HepG2 (cell line): ENCODE data around the gene TTC17. TPM values are rescaled to one million over a fixed set of nuclear protein-coding genes. Genes with fewer than 3 reads are reported as not detected.

Experiments used
- ATAC-seq: fragments of 200-7000 bp; cut with Tn5 transposase; 3 replicates; pipeline ENCODE4 v1.9.1; 2020; ENCODE audit warnings: mild to moderate bottlenecking, moderate library complexity
- BruUV-seq: library from RNA; stranded (reverse); fragments of 400-500 nt; replicated peaks from 2 replicates; lab custom pipeline; 2021; lab: Mats Ljungman, UMichigan
- CTCF ChIA-PET: fragments of 300-600 bp; formaldehyde crosslinking; extraction: SDS; loops from one replicate; lab custom pipeline; 2021; ENCODE audit warnings: low total read pairs, inconsistent platforms, low intra/inter-chr PET ratio; lab: Yijun Ruan, JAX
- POLR2A ChIA-PET: fragments of 350-600 bp; sonication (Branson Sonifier 250); formaldehyde crosslinking; loops from one replicate; lab custom pipeline; 2020; ENCODE audit warnings: antibody characterized with exemption, inconsistent platforms; lab: Yijun Ruan, JAX
- DNase-seq: peaks from one replicate; pipeline ENCODE4 v3.0.0-alpha.2; 2015; ENCODE audit warnings: low spot score
- FAIRE-seq: peaks from 3 replicates; lab custom pipeline; 2011; peaks lifted over from hg19 to GRCh38; lab: Jason Lieb, UNC
- H2AFZ ChIP-seq: one replicate; pipeline ENCODE4 v1.6.1; 2011; ENCODE audit warnings: low read length, inconsistent platforms
- H3K27ac ChIP-seq: fragments of 300-600 bp; 3 replicates; pipeline ENCODE4 v1.8.0; 2011; ENCODE audit warnings: mixed run types, mild to moderate bottlenecking, mixed read lengths, low read length, inconsistent platforms; ENCODE audit not compliant: insufficient read depth; ENCODE audit errors: extremely low read length
- H3K27me3 ChIP-seq, 2 experiments: fragments of 200-600 bp in 1 of 2; 2 replicates in 1 of 2; 3 replicates in 1 of 2; pipeline versions ENCODE4 v1.6.0 to v1.8.0; 2011; ENCODE audit warnings: low read length in 2 of 2, mild to moderate bottlenecking in 2 of 2, moderate library complexity in 2 of 2, inconsistent platforms in 1 of 2; ENCODE audit not compliant: insufficient read depth in 2 of 2, control insufficient read depth in 1 of 2
- H3K36me3 ChIP-seq, 2 experiments: fragments of 200-600 bp in 1 of 2; replicated peaks in 1 of 2; 2 replicates in 1 of 2; 3 replicates in 1 of 2; pipeline versions ENCODE4 v1.5.1 to v1.8.0; 2011; ENCODE audit warnings: low read length in 2 of 2, inconsistent platforms in 1 of 2; ENCODE audit not compliant: insufficient read depth in 2 of 2, control insufficient read depth in 1 of 2
- H3K4me1 ChIP-seq: 2 replicates; pipeline ENCODE4 v1.5.1; 2012; ENCODE audit warnings: low read length, inconsistent platforms; ENCODE audit not compliant: insufficient read depth
- H3K4me2 ChIP-seq: 2 replicates; pipeline ENCODE4 v1.6.0; 2011; ENCODE audit warnings: low read depth, low read length, inconsistent platforms
- H3K4me3 ChIP-seq, 3 experiments: fragments of 200-600 bp in 1 of 3; sonication (generic), shearing (Covaris generic) in 1 of 3; replicated peaks in 1 of 3; 2 replicates each; pipeline ENCODE4 v1.5.1; 2011 to 2016; ENCODE audit warnings: low read length in 3 of 3, inconsistent platforms in 2 of 3, low read depth in 2 of 3, mild to moderate bottlenecking in 2 of 3, control low read depth in 1 of 3, mixed read lengths in 1 of 3; ENCODE audit not compliant: insufficient read depth in 1 of 3
- H3K79me2 ChIP-seq: one replicate; pipeline ENCODE4 v1.6.1; 2011; ENCODE audit warnings: low read length, inconsistent platforms; ENCODE audit not compliant: insufficient read depth
- H3K9ac ChIP-seq: 2 replicates; pipeline ENCODE4 v1.6.0; 2011; ENCODE audit warnings: mild to moderate bottlenecking, low read depth, low read length, inconsistent platforms; ENCODE audit not compliant: insufficient read depth
- H3K9me3 ChIP-seq: 2 replicates; pipeline ENCODE4 v1.5.1; 2012; ENCODE audit warnings: mild to moderate bottlenecking, low read length
- H4K20me1 ChIP-seq: 2 replicates; pipeline ENCODE4 v1.6.0; 2011; ENCODE audit warnings: inconsistent platforms, mild to moderate bottlenecking, low read length, moderate library complexity; ENCODE audit not compliant: insufficient read depth
- ATF3 ChIP-seq: sonication (generic); formaldehyde crosslinking; IDR thresholded peaks from 2 replicates; pipeline ENCODE4 v1.4.0; 2020; ENCODE audit warnings: missing genetic modification reagents
- BRD4 ChIP-seq: sonication (generic); formaldehyde crosslinking; IDR thresholded peaks from 2 replicates; pipeline ENCODE4 v1.4.0; 2020; ENCODE audit warnings: missing genetic modification reagents
- GRHL1 ChIP-seq: sonication (generic); formaldehyde crosslinking; conservative IDR thresholded peaks from 2 replicates; pipeline ENCODE4 v1.8.0; 2022; ENCODE audit warnings: missing genetic modification reagents
- HIVEP1 ChIP-seq: sonication (generic); formaldehyde crosslinking; IDR thresholded peaks from 2 replicates; pipeline ENCODE4 v1.4.0; 2020; ENCODE audit warnings: mild to moderate bottlenecking, missing genetic modification reagents
- KLF16 ChIP-seq, 2 experiments: sonication (generic) in 1 of 2; formaldehyde crosslinking in 1 of 2; IDR thresholded peaks; 2 replicates each; pipeline versions ENCODE4 v1.6.1 to v1.8.0; 2016 to 2023; ENCODE audit warnings: missing genetic modification reagents in 2 of 2, missing compliant biosample characterization in 1 of 2
- KLF6 ChIP-seq: IDR thresholded peaks from 2 replicates; pipeline ENCODE4 v1.8.0; 2016; ENCODE audit warnings: missing biosample characterization, missing genetic modification reagents
- MXD3 ChIP-seq: IDR thresholded peaks from 2 replicates; pipeline ENCODE4 v1.6.1; 2016; ENCODE audit warnings: mild to moderate bottlenecking, missing biosample characterization, missing genetic modification reagents
- MXI1 ChIP-seq: IDR thresholded peaks from 3 replicates; pipeline ENCODE4 v1.6.1; 2012; ENCODE audit warnings: low read depth, low read length, inconsistent platforms, borderline replicate concordance
- NR2F6 ChIP-seq, 2 experiments: IDR thresholded peaks; 2 replicates each; pipeline ENCODE4 v1.6.1; 2016; ENCODE audit warnings: antibody characterized with exemption in 1 of 2, mild to moderate bottlenecking in 1 of 2
- PLSCR1 ChIP-seq: sonication (generic); formaldehyde crosslinking; IDR thresholded peaks from 2 replicates; pipeline ENCODE4 v1.5.0; 2020; ENCODE audit warnings: missing genetic modification reagents, mild to moderate bottlenecking, borderline replicate concordance
- PRPF4 ChIP-seq: fragments of 200-400 bp; formaldehyde crosslinking; IDR thresholded peaks from 2 replicates; pipeline ENCODE4 v1.6.1; 2016; ENCODE audit warnings: low read length, low read depth; ENCODE audit not compliant: poor library complexity, severe bottlenecking
- SP2 ChIP-seq: sonication (generic); formaldehyde crosslinking; IDR thresholded peaks from 2 replicates; pipeline ENCODE4 v1.5.1; 2020; ENCODE audit warnings: mild to moderate bottlenecking, missing genetic modification reagents
- ZNF10 ChIP-seq: sonication (generic); formaldehyde crosslinking; IDR thresholded peaks from 2 replicates; pipeline ENCODE4 v1.4.0; 2020; ENCODE audit warnings: mild to moderate bottlenecking, low read depth, missing genetic modification reagents, borderline replicate concordance
- ZNF326 ChIP-seq: sonication (generic); formaldehyde crosslinking; IDR thresholded peaks from 2 replicates; pipeline ENCODE4 v1.4.0; 2020; ENCODE audit warnings: missing genetic modification reagents, borderline replicate concordance
- ZNF672 ChIP-seq: sonication (generic); formaldehyde crosslinking; IDR thresholded peaks from 2 replicates; pipeline ENCODE4 v1.8.1; 2022; ENCODE audit warnings: missing genetic modification reagents
- ZSCAN30 ChIP-seq: sonication (generic); formaldehyde crosslinking; IDR thresholded peaks from 2 replicates; pipeline ENCODE4 v1.5.0; 2020; ENCODE audit warnings: mild to moderate bottlenecking, missing genetic modification reagents
- ZZZ3 ChIP-seq: sonication (generic); formaldehyde crosslinking; IDR thresholded peaks from 2 replicates; pipeline ENCODE4 v1.4.0; 2020; ENCODE audit warnings: missing genetic modification reagents, mild to moderate bottlenecking, borderline replicate concordance
- in situ Hi-C: cut with HindIII; loops from 2 replicates; pipeline ENCODE4 v1.10.0; 2017; ENCODE audit warnings: low pct_unique_long_range_greater_than_20kb; ENCODE audit not compliant: extremely low pct_ligation_motif_present
- intact Hi-C: fragments of 100-400 bp; cut with micrococcal nuclease; formaldehyde crosslinking; loops from one replicate; pipeline ENCODE4 v1.10.0; 2022; ENCODE audit not compliant: unreplicated experiment
- polyA plus RNA-seq, 8 experiments: library from polyadenylated mRNA; depleted of rRNA in 3 of 8; stranded (reverse) in 7 of 8; unstranded in 1 of 8; fragments of >200 nt; fragmentation: Illumina TruSeq in 4 of 8; extraction: Trizol in 4 of 8; gene quantifications; 2 replicates each; pipeline versions ENCODE4 v1.2.1 to v1.2.3, GENCODE V29; 2011 to 2016; ENCODE audit warnings: low read depth in 4 of 8, missing spikeins in 1 of 8, mixed read lengths in 1 of 8; ENCODE audit not compliant: insufficient read depth in 1 of 8
- total RNA-seq, 5 experiments: library from RNA; depleted of rRNA; stranded (reverse); fragments of >200 nt; fragmentation: Illumina TruSeq; extraction: Trizol; gene quantifications; 2 replicates each; pipeline ENCODE4 v1.2.3, GENCODE V29; 2016; ENCODE audit warnings: low read depth in 1 of 5
- TF ChIP-seq, protein P1 (sequence below): sonication (generic); formaldehyde crosslinking; IDR thresholded peaks from 2 replicates; pipeline ENCODE4 v1.4.0; 2020; ENCODE audit warnings: mild to moderate bottlenecking, low read depth, missing genetic modification reagents

Gene TTC17
- total and polyA plus RNA-seq, 2 of the 13 experiments (the other 11 are each of a cell fraction or from before 2014, with no cell fraction given), result 55.9 to 99.7 TPM

GRCh38 chr11:43377389-43377788 is 18.7 kb downstream of the TTC17 start:
- no peak overlapping the region for H3K4me3 ChIP-seq
- no peaks in the 10 kb centered on the region for H3K27me3 ChIP-seq
- ATAC-seq (no peak), DNase-seq (no peak), FAIRE-seq (no peak)
- no peaks in the 10 kb centered on the region for H4K20me1 ChIP-seq
- H3K27ac ChIP-seq, result no peak overlapping the region
- H3K79me2 ChIP-seq, result peaks cover 20% of the 10 kb centered on the region
- H3K9me3 ChIP-seq, result no peaks in the 10 kb centered on the region
- in situ Hi-C loops (no loop called here), intact Hi-C loops (no loop called here)
- H3K9ac ChIP-seq, result no peak overlapping the region
- no peak overlapping the region for H3K4me2 ChIP-seq
- TF ChIP-seq ZNF326 (CRISPR knock-in tag) (no peak), ZSCAN30 (CRISPR knock-in tag) (no peak), MXD3 (CRISPR knock-in tag) (no peak), NR2F6 (IDR thresholded peaks at IDR 0.05) (no peak), NR2F6 (CRISPR knock-in tag; IDR thresholded peaks at IDR 0.05) (no peak), ZNF672 (CRISPR knock-in tag) (no peak), SP2 (CRISPR knock-in tag) (no peak), BRD4 (no peak), GRHL1 (CRISPR knock-in tag) (no peak), MXI1 (no peak), PLSCR1 (no peak), KLF6 (CRISPR knock-in tag) (no peak), ZZZ3 (CRISPR knock-in tag) (no peak), KLF16 (CRISPR knock-in tag; IDR thresholded peaks at IDR 0.05) (no peak), ATF3 (CRISPR knock-in tag) (no peak), ZNF10 (CRISPR knock-in tag) (no peak), PRPF4 (no peak), HIVEP1 (CRISPR knock-in tag) (no peak)
- TF ChIP-seq, protein P1, sequence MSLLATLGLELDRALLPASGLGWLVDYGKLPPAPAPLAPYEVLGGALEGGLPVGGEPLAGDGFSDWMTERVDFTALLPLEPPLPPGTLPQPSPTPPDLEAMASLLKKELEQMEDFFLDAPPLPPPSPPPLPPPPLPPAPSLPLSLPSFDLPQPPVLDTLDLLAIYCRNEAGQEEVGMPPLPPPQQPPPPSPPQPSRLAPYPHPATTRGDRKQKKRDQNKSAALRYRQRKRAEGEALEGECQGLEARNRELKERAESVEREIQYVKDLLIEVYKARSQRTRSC (CRISPR knock-in tag), result no peak
- BruUV-seq, result no TSS peak
- no peak overlapping the region for H2AFZ ChIP-seq
- POLR2A ChIA-PET, result no interaction called here
- CTCF ChIA-PET, result no interaction called here
- H3K36me3 ChIP-seq, result peaks cover 0 to 18% of the 10 kb centered on the region in 2 experiments; a peak in 2 of 5 replicates
- H3K4me1 ChIP-seq, result no peaks in the 10 kb centered on the region
